Frontal cortex (tissue), 1 donor: ENCODE data around the gene RNF220. TPM values are rescaled to one million over a fixed set of nuclear protein-coding genes. Genes with fewer than 3 reads are reported as not detected.

ENCODE experiments used
- small RNA-seq: library from RNA; depleted of rRNA; stranded (forward); fragments of <200 nt; gene quantifications from one replicate; pipeline ENCODE3, GENCODE V24; 2014
- total RNA-seq: library from RNA; depleted of rRNA; stranded (reverse); fragments of >200 nt; gene quantifications from one replicate; pipeline ENCODE4 v1.2.3, GENCODE V29; 2014

Gene RNF220
- total RNA-seq, 1 donor from 2014 or later: 48.1 TPM

Small RNA genes within 50 kb of the gene (small RNA-seq; reads per million reads assigned to genes)
- gene MIR5584 (not detected), gene RNU6-369P (not detected)

Other genes with a start within 250 kb of the RNF220 start
- gene DMAP1, start 191.8 kb upstream of the RNF220 start, total RNA-seq: 26.5 TPM
- 79.5 TPM for gene ERI3, start 50.0 kb upstream of the RNF220 start, total RNA-seq